Ovary (tissue), 9 donors: ENCODE measurements around the gene GSK3A. TPM values are rescaled to one million over a fixed set of nuclear protein-coding genes. Genes with fewer than 3 reads are reported as not detected.

ENCODE experiments used
- DNase-seq, 5 donors: peaks; one replicate each; pipeline ENCODE4 v3.0.0-alpha.2; 2019 to 2020
- H3K27ac ChIP-seq, 2 donors: fragments of 200-600 bp; one replicate each; pipeline versions ENCODE4 v1.5.1 to v1.8.0; 2019 to 2022
- H3K27me3 ChIP-seq: fragments of 200-600 bp; one replicate; pipeline ENCODE4 v1.8.0; 2022
- H3K36me3 ChIP-seq: fragments of 200-600 bp; sonication (generic); one replicate; pipeline ENCODE4 v1.5.1; 2019
- H3K4me1 ChIP-seq: one replicate; pipeline ENCODE4 v1.8.1; 2013; ENCODE audit warnings: mild to moderate bottlenecking, moderate library complexity; ENCODE audit not compliant: insufficient read depth
- H3K4me3 ChIP-seq: fragments of 200-600 bp; sonication (generic); one replicate; pipeline ENCODE4 v1.5.1; 2017
- H3K9me3 ChIP-seq, 2 donors: fragments of 200-600 bp in 1 of 2; sonication (generic) in 1 of 2; one replicate each; pipeline versions ENCODE4 v1.5.1 to v1.8.1; 2013 to 2019; ENCODE audit warnings: mild to moderate bottlenecking in 1 of 2, moderate library complexity in 1 of 2
- CTCF ChIP-seq, 3 donors: fragments of 450-650 bp in 2 of 3; fragments of 200-600 bp in 1 of 3; IDR thresholded peaks; one replicate each; pipeline versions ENCODE4 v1.5.1 to v1.8.0; 2016 to 2022; ENCODE audit warnings: antibody characterized with exemption in 3 of 3, mild to moderate bottlenecking in 1 of 3
- EP300 ChIP-seq: sonication (generic); formaldehyde crosslinking; IDR thresholded peaks from one replicate; pipeline ENCODE4 v1.6.1; 2017; ENCODE audit warnings: antibody characterized with exemption
- POLR2A ChIP-seq: fragments of 450-650 bp; IDR thresholded peaks from one replicate; pipeline ENCODE4 v1.6.1; 2017; ENCODE audit warnings: antibody characterized with exemption, mild to moderate bottlenecking, moderate library complexity
- WGBS, 3 donors: extraction: QIAGEN DNeasy Blood & Tissue Kit in 1 of 3; methylation state at CpG; one replicate each; pipeline versions ENCODE4 v1.1.5 to v1.1.7; 2013 to 2017; 5-methylcytosine and 5-hydroxymethylcytosine counted together
- intact Hi-C, 4 donors: fragments of 100-400 bp; cut with DNase I; formaldehyde crosslinking; loops; one replicate each; pipeline versions ENCODE4 v1.11.0 to v1.15.1; 2022 to 2023
- polyA plus RNA-seq, 2 donors: library from polyadenylated mRNA; stranded (reverse); fragments of 200-250 nt in 1 of 2; fragments of 350-450 nt in 1 of 2; fragmentation: Illumina TruSeq in 1 of 2; extraction: RNeasy Lipid Tissue Mini Kit (QIAGEN cat#74804) in 1 of 2; gene quantifications; one replicate each; pipeline ENCODE4 v1.2.3, GENCODE V29; 2013 to 2014
- total RNA-seq, 7 donors: library from RNA; depleted of rRNA in 2 of 7; stranded (reverse); fragments of >200 nt in 2 of 7; fragmentation: NEBNext Ultra II Directional in 3 of 7; extraction: Animal tissue kit (Norgen Biotek cat#: 25700) in 3 of 7; gene quantifications; one replicate each; pipeline versions ENCODE4 v1.1.0 to v1.2.4, GENCODE V29; 2016 to 2023
- donor health status: DM: no; HTN: no; CAD: no; lungs with moderate emphysema.
- donor health status: DM: no; HTN: no; CAD: no.
- donor health status: Bipolar disorder and iron deficiency.
- donor health status: DM: yes; HTN: yes; CAD: no.
- donor health status: DM: no; HTN: no; CAD: no.
- donor health status: DM: yes; HTN: yes; CAD: no.

GSK3A gene
- total and polyA plus RNA-seq, 9 donors: 16.0 to 40.9 (median 34.9) TPM

DNA sequence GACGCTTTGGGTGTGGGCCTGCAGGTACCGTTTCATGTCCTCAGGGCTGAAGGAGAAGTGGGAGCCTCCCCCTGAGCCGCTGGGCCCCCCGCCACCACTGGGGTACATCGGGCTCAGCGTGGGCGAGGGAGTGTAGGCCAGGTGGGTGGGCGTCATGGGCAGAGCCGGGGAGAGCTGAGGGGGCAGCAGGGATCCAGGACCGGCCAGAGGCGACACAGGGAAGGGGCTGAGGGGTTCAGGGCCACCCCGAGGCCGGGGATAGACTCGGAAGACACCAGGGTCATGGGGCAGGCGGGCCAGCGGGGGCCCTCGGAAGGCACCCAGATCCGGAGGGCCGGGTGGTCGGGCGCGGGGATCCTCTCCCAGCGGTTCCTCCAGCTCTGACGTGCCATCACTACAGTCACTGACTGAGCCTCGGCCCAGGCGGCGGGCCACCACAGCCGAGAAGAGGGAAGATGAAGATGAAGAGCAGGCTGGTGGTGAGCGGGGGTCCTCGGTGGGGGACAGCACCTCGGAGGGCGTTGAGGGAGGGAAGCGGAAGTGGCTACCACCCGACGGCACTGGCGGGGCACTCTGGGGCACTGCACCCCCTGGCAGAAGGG is 6.8 kb upstream of the GSK3A start:
- WGBS, 3 donors: 78 to 79% (median 79%) methylated on average over 36 of the region's 36 CpGs
- Histone ChIP-seq H3K27ac (no peak overlapping the region), H3K4me1 (peaks cover 33% of the 10 kb centered on the region), H3K9me3 (no peaks in the 10 kb centered on the region), H3K4me3 (no peak overlapping the region), H3K36me3 (no peaks in the 10 kb centered on the region), H3K27me3 (no peaks in the 10 kb centered on the region)
- DNase-seq: peak in 3 of 5 donors; percentile 39 to 45 (median 43)
- intact Hi-C loops: loop anchor here (5.0 to 10.0 kb wide), 3 partner anchors 38 to 146 kb away; partner anchors contain the start of gene CNFN (in 1 of the 4)
- TF ChIP-seq POLR2A (no peak), CTCF (IDR thresholded peaks at IDR 0.05) (no peak), EP300 (no peak)

GRCh38 chr19:42248270-42249148 is 6.1 kb upstream of the GSK3A start:
- Histone ChIP-seq H3K27me3 (no peaks in the 10 kb centered on the region), H3K27ac (no peak overlapping the region), H3K9me3 (no peaks in the 10 kb centered on the region), H3K36me3 (no peaks in the 10 kb centered on the region), H3K4me1 (peaks cover 34% of the 10 kb centered on the region), H3K4me3 (no peak overlapping the region)
- intact Hi-C loops: loop anchor here (5.0 to 10.0 kb wide), 3 partner anchors 39 to 146 kb away; partner anchors contain the start of gene CNFN (in 1 of the 4)
- 76 to 80% (median 76%) methylated on average over 41 of the region's 41 CpGs for WGBS, 3 donors
- TF ChIP-seq POLR2A: no peak
- TF ChIP-seq CTCF (IDR thresholded peaks at IDR 0.05): no peak
- no peak for TF ChIP-seq EP300
- peak in 3 of 5 donors; percentile 49 to 51 (median 50) for DNase-seq

DNA sequence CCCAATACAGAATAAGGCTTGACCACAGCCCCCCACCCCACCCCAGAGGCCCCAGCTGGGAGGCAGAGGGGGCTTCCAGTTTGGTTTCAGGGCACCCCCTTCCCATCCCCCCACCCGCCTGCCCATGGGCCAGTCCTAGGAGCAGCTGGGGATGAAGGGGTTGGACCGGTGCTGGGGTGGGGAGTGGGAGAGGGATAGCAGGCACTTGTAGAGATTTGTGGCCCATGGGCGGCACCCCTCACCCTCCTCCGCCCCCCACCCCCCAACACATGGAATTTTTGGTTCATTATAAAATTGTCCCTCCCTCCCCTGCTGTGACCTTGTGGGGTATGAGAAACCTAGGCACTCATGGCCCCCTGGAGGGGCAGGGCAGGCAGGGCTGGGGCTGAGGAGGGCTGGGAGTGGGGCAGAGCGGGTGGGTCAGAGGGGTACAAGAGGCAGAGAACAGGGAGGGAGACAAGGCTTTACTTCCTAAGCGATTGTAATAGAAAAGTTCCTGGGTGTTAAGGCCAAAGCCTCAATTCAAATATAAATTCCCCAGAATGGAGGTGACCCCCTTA is 5.3 kb upstream of the GSK3A start:
- peak in 4 of 5 donors; percentile 49 to 54 (median 52) for DNase-seq
- no peaks in the 10 kb centered on the region for H3K27me3 ChIP-seq
- no peak overlapping the region for H3K4me3 ChIP-seq
- peaks cover 34% of the 10 kb centered on the region for H3K4me1 ChIP-seq
- H3K27ac ChIP-seq: peak overlapping the region; percentile 47 to 48
- intact Hi-C loops: loop anchor here (5.0 to 10.0 kb wide), 3 partner anchors 40 to 147 kb away; partner anchors contain the start of gene CNFN (in 1 of the 4)
- no peaks in the 10 kb centered on the region for H3K36me3 ChIP-seq
- H3K9me3 ChIP-seq: no peaks in the 10 kb centered on the region
- TF ChIP-seq POLR2A (no peak), CTCF (IDR thresholded peaks at IDR 0.05) (no peak), EP300 (no peak)
- 70 to 82% (median 76%) methylated on average over 6 of the region's 6 CpGs for WGBS, 3 donors

DNA sequence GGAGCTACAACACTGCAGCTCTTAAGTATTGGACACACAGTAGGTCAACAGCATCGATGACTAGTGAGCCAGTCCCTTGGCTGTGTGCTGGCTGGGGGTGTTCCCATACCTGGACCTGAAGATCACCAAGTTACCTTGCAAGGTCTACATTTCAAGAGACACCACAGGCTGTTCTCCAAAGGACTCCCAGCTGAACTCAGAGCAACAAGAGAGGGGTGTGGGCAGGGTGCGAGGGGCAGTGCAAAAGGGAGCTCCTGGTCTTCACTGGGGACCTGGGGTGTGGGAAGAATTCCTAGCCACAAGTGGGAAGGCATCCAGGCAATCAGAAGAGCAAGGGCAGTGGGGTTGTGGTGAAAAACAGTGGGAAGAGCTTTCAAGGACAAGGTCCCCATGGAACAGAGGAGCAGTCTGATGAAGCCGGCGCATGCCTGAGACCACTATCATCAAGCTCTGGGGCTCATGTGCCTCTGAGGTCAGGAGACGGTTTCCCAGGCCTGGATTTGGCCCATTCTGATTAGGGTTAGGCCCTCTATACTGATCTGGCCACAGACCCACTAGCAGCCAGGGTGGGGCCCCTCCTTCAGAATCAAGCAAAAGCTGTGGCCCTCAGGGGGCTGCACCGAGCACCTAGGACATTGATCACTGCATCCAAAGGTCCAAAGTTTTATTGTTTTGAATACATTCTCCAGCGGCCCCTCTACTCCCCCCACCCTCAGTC is 4.7 kb upstream of the GSK3A start:
- intact Hi-C loops: loop anchor here (5.0 to 10.0 kb wide), 3 partner anchors 40 to 148 kb away; partner anchors contain the start of gene CNFN (in 1 of the 4)
- H3K4me1 ChIP-seq: peaks cover 34% of the 10 kb centered on the region
- DNase-seq: peak in 4 of 5 donors; percentile 49 to 60 (median 52)

More for the DNA sequence above, 4.7 kb upstream of the GSK3A start:
- no peak for TF ChIP-seq EP300
- TF ChIP-seq POLR2A: no peak
- no peak for TF ChIP-seq CTCF (IDR thresholded peaks at IDR 0.05)
- H3K27ac ChIP-seq: peak overlapping the region; percentile 47 to 48
- no peaks in the 10 kb centered on the region for H3K9me3 ChIP-seq
- H3K4me3 ChIP-seq: no peak overlapping the region
- H3K36me3 ChIP-seq: no peaks in the 10 kb centered on the region
- WGBS, 3 donors: 17 to 49% (median 20%) methylated on average over 7 of the region's 7 CpGs
- no peaks in the 10 kb centered on the region for H3K27me3 ChIP-seq
